Inflammatory macrophage (primary cell): ENCODE results near the gene IFT25.
"Not testable (repeated sequence)": the region's sequence is repeated elsewhere in the genome, so short reads cannot be mapped to it uniquely, and the experiment has no call there.

Experiments
- DNase-seq, 2 donors: peaks; one replicate each; pipeline ENCODE4 v3.0.0-alpha.2; 2020 to 2022
- total RNA-seq, 18 experiments: gene quantifications; one replicate each; lab custom pipeline; 2026; ENCODE audit warnings: mixed read lengths in 6 of 18, inconsistent platforms in 2 of 18; lab: John Stamatoyannopoulos, UW

The IFT25 gene
- total RNA-seq, result 7.8 to 24.0 (median 16.3) reads per million in 18 experiments

DNA sequence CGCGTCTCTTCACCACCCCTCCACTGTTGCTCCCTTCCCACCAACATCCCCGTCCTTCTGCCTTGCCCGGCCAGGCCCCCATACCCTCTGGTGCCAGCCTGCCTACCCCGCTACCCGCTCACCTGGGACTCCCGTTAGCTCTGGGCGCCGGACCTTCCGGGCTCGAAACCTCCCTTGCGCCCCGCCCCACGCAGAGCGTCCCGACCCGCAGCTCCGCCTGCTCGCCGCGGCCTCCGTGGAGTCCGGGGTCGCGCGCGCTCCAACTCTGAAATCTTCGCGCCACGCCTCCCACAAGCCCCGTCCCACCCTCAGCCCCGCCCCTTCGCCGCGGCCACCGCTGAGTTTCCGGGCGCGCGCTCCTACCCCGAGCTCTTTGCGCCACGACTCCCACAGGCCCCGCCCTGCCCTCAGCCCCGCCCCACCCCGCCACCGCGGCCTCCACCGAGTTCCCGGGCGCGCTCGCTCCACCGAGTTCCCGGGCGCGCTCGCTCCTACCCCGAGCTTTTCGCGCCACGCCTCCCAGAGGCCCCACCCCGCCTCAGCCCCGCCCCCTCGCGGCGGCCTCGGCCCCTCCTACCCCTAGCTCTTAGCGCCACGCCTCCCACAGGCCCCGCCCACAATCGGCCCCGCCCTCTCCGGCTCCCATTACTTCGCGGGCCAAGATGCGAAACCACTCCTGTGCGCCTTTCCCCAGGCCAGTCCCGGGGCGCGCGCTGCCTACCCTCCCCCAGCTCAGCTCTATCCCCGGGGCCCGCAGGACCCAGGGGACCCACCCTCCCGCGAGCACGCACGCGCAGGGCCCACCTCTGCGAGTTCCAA lies at the start of gene IFT25:
Gene IFT25, minus strand, starts transcription at position 267 of the 819 bp plus-strand sequence. CDS start 5,617 bp downstream, outside the sequence.
- DNase-seq, result peak; percentile 97

DNA sequence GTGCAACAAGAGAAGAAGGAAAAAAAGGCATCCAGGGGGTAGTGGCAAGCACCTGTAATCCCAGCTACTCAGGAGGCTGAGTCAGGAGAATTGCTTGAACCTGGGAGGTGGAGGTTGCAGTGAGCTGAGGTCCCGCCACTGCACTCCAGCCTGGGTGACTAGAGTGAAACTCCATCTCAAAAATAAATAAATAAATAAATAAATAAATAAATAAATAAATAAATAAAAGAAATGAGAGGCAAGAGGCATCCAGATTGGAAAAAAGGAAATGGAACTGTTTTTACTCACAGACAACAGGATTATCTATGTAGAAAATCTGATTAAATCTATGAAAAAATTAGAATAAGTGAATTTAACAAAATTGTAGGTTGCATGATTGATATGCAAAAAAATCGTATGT lies 49.0 kb upstream of the IFT25 start:
- DNase-seq, result not testable (repeated sequence)

DNA sequence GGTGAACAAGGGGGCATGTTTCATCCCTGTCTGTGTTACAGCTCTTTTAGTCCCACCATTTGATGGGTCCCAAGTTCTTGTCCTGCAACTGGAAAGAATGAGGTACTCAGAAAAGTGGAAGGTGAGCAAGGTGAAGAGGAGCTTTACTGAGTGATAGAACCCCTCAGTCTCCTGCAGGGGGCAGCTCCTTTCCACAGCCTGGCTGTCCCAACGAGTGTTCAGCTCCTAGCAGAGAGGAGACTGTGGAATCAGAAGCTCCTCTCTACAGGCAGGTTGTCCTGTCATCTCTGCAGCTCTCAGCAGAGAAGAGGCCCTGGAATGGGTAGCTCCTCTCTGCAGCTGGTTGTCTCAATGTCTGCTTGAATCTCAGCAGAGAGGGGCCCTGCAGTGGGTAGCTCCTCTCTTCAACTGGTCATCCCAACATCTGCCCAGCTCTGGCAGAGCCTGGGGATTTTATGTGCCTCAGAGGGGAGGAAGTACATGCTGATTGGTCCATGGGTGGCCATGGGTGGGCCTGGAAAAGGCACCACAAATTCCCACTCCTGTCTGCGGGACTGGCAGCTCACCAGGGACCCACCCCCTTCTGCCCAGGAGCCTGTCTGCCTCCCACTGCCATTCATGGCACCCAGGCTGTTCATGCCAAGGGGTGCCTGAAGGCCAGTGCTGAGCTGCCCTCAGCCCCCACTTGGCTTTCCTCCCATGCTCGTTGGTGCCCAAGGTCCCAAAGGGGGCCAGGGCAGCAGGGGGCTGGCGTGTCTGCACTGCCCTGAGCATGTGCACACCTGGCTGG lies 46.8 kb upstream of the IFT25 start:
- DNase-seq, result no peak

DNA sequence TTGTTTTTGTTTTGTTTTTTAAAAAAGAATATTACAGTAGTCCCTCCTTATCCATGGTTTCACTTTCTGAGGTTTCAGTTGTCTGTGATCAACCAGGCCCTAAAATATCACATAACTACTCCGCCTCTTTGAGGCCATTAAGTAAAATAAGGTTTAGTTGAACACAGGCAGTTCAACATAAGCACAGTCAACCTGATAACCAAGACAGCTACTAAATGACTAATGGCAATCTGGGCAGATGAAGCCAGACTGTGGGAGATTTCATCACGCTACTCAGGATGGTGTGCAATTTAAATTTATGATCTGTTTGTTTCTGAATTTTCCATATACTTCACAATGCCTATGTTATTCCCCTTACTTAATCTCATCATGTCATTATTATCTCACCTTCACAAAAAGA lies 42.4 kb upstream of the IFT25 start:
- DNase-seq, result no peak

DNA sequence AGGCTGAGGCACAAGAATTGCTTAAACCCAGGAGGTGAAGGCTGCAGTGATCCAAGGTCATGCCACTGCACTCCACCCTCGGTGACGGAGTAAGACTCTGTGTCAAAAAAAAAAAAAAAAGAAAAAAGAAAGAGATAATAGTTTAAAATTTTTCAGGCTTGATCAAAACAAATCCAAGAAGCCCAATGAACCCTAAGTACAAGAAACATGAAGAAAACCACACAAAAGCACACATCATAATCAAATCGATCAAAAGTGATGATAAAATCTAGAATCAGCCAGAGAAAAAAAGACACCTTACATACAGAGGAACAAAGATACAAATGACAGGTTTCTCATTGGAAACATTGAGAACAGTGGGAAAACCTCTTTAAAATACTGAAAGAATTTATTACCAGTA lies 41.0 kb upstream of the IFT25 start:
- no peak for DNase-seq

DNA sequence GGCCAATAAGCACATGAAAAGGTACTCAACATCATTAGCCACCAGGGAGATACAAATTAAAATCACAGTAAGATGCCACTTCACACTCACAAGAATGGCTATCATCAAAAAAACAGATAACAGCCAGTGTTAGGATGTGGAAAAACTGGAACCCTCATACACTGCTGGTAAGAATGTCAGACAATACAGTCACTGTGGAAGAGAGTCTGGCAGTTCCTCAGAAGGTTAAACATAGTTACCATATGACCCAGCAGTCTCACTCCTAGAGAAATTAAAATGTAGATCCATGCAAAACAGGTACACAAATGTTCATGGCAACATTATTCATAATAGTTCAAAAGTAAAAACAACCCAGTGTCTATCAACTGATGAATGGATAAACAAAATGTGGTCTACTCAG lies 39.2 kb upstream of the IFT25 start:
- DNase-seq, result no peak

DNA sequence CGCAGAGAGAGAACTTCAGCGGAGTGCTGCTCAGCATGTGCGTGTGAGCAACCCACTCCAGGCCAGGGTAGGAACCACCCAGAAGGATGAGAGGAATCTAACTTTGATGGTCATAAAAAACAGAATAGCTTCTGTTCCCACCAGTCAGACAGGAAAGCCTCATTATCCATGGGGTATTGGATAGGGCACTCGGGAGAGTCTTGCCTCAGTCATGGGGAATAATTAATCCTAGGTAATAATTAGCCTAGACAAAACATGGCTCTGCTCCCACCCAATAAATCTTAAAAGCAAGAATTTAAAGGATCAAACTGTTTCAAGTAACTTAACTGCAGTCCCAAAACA lies 37.2 kb upstream of the IFT25 start:
- no peak for DNase-seq

DNA sequence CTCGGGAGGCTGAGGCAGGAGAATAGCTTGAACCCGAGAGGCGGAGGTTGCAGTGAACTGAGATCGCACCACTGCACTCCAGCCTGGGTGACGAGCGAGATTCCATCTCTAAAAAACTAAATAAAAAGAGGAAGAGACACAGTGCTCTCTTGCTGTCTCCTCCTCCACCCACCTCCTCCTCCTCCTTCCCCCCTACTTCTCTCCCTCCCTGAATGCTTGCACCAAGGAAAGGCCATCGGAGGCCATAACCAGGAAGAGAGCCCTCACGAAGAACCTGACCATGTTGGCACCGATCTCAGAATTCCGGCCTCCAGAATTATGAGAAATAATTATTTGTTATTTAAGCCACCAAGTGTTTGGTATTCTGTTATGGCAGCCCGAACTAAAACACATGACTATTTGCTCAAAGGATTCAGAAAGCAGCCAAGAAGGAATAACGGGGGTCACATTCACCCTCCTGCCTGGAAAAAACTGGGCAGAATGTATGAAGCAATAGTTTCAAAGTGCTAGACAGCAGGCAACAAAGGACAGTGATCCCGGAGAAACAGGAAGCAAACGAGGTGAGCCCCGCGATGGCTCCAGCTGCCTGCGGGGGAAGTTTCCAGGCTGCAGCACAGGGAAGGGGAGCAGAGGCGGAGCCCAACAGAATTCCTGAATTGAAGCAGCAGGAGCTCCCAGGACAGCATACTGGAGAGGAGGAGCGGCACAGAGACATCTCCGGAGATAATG lies 36.7 kb upstream of the IFT25 start:
- DNase-seq, result peak; percentile 52 to 57

DNA sequence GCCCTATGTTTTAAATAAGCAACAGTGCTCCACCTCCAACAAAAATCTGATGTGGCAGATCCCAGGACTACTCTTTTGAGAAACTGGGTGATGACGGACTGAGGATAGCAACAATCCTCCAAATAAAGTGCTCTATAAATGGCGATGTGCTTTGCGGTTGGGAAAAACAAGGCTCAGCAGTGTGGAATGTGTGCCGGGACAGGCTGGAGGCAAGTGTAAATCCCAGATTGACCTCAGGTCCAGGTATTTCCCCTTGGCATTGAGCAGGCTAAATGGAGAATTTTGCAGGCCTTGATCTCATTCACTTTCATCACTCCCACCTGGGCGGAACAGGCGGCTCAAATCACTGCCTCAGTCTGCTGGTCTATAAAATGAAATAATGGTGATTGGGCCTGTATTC lies 35.7 kb upstream of the IFT25 start:
- no peak for DNase-seq

DNA sequence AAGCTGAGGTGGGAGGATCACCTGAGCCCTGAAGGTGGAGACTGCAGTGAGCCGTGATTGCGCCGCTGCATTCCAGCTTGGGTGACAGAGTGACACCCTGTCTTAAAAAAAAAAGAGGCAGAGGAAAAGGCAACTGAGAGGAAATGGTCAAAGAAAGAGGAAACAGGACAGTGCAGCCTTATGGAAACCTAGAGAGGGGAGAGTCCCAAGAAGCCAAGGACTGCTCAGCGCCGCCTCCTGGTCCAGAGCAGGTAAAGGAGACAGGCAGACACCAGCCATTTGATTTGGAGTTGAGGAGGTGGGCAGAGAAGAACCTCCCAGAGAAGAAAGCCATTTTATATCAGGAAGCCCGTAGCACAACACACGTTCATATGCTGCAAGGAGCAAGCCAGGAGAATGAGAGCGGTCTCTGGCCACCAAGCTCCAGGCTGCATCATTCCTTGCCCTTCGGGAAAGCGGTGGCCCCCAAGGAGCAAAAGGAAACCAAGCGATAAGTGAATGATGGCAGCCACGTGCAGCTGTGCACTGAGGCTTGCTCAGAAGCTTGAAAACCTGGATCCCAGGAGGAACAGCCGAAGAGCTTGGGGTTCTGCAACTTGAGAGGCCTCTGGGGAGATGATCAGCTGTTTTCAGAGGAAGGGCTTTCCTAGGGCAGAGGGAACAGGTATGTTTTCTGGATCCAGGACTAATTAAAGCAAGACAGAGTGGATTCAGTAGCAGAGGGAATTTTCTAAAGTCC lies 34.4 kb upstream of the IFT25 start:
- DNase-seq, result peak; percentile 21 to 31

DNA sequence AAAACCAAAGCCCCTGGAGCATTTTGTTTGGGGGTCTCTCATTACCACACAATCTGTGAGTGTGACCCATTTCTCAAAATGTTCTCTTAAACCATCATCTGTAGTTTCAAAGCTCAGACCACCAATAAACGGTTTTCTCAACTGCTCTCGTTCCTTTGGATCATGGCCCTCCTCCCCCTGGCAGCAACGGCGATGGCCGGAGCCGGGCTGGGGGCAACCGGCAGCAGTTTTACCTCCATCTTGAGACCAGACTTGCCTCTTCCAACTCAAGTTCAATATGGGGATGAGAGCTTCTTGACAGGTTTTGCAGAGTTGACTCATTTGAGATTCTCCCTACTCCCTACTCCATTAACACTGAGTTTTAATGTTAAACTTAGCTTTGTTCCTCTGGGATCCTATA lies 30.4 kb upstream of the IFT25 start:
- no peak for DNase-seq

DNA sequence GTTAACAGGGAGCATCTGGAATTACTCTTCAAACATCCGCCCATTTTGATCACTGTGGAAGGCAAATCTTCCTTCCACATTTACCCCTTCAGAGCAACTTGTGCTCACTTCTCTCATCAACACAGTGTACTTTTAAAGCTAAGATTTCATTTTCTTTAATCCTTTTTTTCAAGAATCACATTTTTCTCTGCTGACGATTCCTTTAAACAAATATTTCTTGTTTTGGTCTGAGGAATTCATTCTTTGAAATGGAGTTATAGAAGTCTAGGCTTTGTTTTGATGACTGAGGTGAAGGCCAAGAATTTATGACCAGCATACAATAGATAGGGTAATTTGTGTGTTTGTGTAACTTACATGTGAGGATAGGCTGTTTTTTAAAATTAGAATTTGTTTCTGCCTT lies 26.2 kb upstream of the IFT25 start:
- DNase-seq, result no peak

DNA sequence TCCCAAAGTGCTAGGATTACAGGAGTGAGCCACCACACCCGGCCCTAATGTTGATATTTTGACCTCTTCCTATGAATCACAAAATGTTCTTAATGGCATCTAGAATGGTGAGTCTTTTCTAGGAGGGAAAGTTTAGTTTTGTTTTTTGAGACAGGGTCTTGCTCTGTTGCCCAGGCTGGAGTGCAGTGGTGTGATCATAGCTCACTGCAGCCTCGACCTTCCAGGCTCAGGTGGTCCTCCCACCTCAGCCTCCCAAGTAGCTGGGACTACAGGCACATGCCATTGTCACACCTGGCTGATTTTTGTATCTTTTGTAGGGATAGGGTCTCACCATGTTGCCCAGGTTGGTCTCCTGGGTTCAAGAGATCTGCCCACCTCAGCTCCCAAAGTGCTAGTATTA lies 23.8 kb upstream of the IFT25 start:
- not testable (repeated sequence) for DNase-seq

DNA sequence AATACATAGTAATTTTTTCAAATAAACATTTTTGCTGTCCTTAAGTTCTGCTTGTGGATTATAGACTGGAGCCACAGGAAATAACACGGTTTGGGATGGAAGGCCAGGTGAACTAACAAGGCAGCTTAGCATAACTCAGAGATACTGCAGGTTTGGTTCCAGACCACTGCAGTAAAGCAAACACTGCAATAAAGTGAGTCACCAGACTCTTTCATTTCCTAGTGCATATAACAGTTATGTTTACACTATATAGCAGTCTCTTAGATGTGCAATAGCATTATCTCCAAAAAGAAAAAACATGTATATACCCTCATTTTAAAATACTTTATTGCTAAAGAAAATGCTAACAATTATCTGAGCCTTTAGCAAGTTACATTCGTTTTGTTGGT lies 22.6 kb upstream of the IFT25 start:
- DNase-seq, result no peak

DNA sequence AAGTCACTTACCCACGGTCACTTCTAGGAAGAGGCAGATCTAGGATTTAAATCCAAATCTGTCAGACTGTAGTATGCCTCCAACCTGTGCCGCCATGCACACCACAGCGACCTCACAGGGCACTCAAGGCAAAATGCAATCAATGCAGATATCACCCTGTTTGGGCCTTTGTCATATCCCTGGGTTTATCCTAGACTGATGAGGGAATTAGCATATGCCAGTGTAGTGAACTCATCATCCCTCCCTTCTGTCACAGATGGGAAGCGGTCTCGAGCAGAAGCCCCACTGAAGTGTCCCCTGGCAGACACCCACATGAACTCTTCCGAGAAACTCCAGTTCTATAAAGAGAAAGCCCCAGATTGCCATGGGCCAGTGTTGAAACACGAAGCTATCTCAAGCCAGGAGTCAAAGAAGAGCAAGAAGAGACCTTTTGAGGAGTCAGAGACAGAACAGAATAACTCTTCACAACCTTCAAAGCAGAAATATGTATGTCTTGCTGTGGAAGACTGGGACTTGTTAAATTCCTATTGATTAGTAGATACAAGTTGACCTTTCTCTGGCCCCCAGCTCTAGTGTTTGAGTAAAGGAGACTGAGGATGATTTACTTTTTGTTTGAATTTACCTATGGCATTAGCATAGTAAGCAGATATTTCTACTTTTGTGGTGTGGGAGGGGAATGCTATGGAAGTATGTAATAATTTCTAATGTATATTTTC lies 22.1 kb upstream of the IFT25 start:
- DNase-seq, result no peak

DNA sequence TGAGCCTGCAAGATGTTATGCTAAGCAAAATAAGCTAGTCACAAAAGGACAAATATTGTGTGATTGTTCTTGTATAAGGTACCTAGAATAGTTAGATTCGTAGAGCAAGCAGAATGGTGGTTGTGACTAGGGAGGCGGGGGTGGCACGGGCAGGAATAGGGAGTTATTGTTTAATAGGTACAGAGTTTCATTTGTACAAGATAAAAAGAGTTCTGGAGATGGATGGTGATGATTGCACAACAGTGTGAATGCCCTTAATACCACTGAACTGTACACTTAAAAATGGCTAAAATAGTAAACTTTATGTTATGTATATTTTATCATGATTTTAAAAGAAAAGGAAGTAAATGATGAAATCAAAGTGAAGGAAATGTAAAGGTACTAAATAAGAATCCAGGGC lies 21.3 kb upstream of the IFT25 start:
- no peak for DNase-seq

DNA sequence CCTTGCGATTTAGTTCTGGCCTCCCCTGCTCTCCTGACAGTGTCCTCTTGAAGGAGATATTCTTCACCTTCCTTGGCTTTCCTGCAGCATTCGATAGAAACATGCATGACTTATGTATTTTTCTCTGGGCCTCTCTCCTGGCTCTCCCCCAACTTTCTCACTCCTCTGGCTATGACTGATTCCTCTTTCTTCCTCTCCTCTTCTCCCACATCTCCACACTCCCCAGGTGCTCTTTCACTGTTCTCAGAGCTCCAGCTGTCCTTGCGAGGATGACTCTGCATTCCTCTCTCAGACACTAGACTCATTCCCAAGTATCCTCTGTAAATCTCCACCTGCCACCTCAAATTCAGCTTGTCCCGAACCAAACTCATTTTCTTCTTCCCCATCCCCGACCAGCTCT lies 18.6 kb upstream of the IFT25 start:
- no peak for DNase-seq

DNA sequence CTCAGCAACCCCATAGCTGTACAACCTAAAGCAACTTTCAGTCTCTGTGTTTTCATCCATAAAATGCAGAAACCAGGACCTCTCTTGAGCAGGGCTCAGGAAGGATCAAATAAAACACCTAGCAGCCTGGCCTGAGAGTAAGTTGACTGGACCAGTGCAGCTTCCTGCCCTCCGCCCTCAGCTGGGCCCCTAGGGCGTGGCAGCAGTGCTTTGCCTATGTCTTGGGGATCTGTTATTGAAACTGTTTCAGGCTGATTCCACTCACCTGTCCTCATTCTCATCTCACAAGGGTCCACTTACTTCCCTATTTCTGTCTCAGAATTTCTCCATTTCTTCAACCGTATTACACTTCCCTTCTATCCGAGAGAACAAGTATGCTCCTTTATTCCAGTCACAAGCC lies 18.0 kb upstream of the IFT25 start:
- no peak for DNase-seq

DNA sequence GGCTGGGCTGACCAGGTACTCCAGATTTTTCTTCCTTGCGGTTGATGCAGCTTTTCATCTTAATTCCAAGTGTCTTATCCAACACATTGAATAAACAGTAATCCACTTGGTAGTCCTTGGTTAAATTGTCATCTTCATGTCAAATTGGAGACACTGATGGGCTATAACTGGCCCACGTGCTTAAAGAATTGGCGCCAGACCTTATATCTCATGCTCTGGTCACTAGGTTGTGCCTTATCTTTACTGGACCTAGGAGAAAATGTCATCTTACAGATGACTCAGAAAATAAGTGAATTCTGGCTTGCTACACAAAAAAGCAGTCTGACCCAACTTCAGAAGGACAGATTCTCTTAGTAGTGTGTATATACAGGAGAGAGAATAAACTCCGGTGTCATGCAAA lies 16.9 kb upstream of the IFT25 start:
- DNase-seq, result no peak

DNA sequence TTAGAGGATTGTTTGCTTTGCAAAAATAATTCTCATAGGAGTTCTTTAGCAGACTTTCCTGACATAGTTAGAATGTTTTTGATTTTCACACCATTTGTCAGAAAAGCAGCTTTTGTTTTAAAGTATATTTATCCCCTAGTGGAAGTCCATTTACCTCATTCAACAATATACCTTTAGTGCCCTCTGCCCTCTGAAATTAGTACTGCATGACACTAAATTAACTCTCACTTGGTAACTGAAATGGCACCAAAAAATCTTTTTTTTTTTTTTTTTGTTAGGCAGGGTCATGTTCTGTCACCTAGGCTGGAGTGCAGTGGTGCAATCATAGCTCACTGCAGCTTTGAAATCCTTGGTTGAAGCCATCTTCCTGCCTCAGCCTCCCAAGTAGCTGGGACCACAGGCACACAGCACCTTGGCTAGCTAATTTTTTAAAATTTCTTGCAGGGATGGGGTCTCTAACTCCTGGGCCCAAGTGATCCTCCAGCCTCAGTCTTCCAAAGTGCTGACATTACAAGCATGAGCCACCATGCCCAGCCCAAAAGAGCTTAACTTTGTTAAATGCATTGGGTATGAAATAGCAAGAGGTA lies 14.3 kb upstream of the IFT25 start:
- peak; percentile 28 to 69 for DNase-seq

DNA sequence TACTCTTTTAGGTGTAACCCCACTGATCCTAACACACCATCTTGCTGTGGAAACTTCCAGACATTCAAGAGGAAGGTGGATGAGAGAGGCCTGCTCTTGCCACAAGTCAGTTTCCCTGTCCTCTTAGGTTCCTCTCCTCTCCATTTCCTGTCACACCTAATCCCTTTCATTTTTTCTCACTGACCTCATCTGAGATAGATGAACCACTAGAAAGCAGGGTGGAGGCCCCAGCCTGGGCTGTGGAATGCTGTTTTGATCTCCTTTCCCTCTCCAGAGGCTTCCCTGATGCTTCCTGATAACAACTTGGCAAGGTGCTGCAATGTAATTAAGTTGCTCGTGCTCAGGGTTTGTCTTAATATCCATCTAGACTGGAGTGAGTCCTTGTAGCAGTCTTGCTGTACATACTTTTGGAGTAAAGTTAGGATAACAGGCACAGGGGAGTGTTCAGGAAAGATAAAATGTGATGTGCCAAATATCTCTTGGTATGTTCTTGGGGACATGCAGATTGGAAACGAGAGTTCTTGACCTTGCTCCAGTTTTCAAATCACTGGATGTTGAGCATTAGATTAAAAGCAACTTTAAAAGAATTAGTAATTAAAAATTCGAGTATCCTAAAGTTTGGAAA lies 11.8 kb upstream of the IFT25 start:
- no peak for DNase-seq
